HFFc6 (cell line): Measurements from ENCODE around the gene RANBP10. TPM values are rescaled to one million over a fixed set of nuclear protein-coding genes. Genes with fewer than 3 reads are reported as not detected.

Experiments
- DNase-seq: peaks from one replicate; pipeline ENCODE4 v3.0.0-alpha.2; 2018
- H3K27ac Mint-ChIP-seq: 2 replicates; pipeline ENCODE4 v1.8.0; 2020; ENCODE audit warnings: mild to moderate bottlenecking, mixed read lengths
- H3K27me3 Mint-ChIP-seq: 2 replicates; pipeline ENCODE4 v1.8.0; 2021; ENCODE audit warnings: mild to moderate bottlenecking, moderate library complexity, mixed read lengths; ENCODE audit not compliant: insufficient read depth
- H3K36me3 Mint-ChIP-seq: 2 replicates; pipeline ENCODE4 v1.8.0; 2021; ENCODE audit warnings: low read depth, mixed read lengths
- H3K4me1 Mint-ChIP-seq: 2 replicates; pipeline ENCODE4 v1.8.0; 2020; ENCODE audit warnings: low read depth, mixed read lengths
- H3K4me3 Mint-ChIP-seq: 2 replicates; pipeline ENCODE4 v1.8.0; 2020; ENCODE audit warnings: mild to moderate bottlenecking, moderate library complexity, mixed read lengths
- H3K9me3 Mint-ChIP-seq: 2 replicates; pipeline ENCODE4 v1.8.0; 2020; ENCODE audit warnings: mild to moderate bottlenecking, mixed read lengths
- total RNA-seq, 6 experiments: library from RNA; stranded (reverse); fragmentation: NEBNext Ultra II Directional; extraction: Animal tissue kit (Norgen Biotek cat#: 25700); gene quantifications; 2 replicates in 1 of 6; 3 replicates in 5 of 6; pipeline ENCODE4 v1.2.3, GENCODE V29; 2021
- TF ChIP-seq, protein P1 (sequence below): fragments of 200-600 bp; sonication (generic); IDR thresholded peaks from 2 replicates; pipeline ENCODE4 v1.5.0; 2021; ENCODE audit warnings: antibody characterized with exemption, mild to moderate bottlenecking

The RANBP10 gene
- total RNA-seq, 6 experiments from 2014 or later, result 11.5 to 15.6 (median 12.8) TPM

DNA sequence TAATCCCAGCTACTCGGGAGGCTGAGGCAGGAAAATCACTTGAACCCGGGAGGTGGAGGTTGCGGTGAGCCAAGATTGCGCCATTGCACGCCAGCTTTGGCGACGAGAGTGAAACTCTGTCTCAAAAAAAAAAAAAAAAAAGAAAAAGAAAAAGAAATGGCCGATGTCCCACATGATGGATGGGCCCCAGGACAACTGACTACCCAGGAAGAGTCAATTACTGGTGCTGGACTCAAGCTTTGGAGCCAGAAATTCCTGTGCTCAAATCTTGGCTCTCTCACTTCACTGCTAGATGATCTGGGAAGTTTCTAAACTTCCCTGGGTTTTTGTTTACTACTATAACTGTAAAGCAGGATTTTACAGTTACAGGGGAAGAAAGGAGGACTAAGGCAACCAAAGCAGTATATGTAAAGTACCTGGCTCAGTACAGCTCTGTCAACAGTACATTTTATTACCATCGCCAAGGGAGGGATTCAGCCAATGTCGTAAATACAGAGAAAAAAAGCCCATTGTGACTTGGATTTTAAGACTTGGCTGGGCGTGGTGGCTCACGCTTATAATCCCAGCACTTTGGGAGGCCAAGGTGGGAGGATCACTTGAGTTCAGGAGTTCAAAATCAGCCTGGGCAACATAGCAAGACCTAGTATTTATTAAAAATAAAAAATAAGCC, 127.9 kb downstream of the RANBP10 start:
- TF ChIP-seq, protein P1, sequence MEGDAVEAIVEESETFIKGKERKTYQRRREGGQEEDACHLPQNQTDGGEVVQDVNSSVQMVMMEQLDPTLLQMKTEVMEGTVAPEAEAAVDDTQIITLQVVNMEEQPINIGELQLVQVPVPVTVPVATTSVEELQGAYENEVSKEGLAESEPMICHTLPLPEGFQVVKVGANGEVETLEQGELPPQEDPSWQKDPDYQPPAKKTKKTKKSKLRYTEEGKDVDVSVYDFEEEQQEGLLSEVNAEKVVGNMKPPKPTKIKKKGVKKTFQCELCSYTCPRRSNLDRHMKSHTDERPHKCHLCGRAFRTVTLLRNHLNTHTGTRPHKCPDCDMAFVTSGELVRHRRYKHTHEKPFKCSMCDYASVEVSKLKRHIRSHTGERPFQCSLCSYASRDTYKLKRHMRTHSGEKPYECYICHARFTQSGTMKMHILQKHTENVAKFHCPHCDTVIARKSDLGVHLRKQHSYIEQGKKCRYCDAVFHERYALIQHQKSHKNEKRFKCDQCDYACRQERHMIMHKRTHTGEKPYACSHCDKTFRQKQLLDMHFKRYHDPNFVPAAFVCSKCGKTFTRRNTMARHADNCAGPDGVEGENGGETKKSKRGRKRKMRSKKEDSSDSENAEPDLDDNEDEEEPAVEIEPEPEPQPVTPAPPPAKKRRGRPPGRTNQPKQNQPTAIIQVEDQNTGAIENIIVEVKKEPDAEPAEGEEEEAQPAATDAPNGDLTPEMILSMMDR, result no peak
- Mint-ChIP-seq H3K36me3 (0 out of 2 replicates have a peak, but pooled peaks cover 3% of the 10 kb centered on the region), H3K27ac (no peak overlapping the region), H3K4me1 (peaks cover 4% of the 10 kb centered on the region), H3K9me3 (no peaks in the 10 kb centered on the region), H3K27me3 (no peaks in the 10 kb centered on the region), H3K4me3 (no peak overlapping the region)
- no peak for DNase-seq

DNA sequence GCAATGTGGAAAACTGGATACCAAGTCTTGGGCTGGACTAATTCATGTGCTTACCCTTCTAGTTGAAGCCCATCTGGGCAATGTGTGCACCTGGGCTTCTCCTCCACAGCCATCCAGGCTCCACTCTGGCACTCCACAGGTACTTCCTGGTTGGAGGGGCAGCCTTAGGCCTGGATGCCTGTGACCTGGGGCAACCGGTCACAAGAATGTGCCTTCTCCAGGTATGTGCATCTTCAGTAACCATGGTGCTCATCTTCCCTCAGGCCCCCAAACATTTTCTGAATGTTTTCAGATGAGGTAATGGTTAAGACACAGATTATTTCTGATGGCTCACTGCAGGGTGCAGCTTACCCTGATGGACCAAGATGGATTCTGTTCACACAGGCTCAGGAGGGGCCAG, 128.6 kb downstream of the RANBP10 start:
- Mint-ChIP-seq H3K27ac (no peak overlapping the region), H3K36me3 (no peaks in the 10 kb centered on the region), H3K27me3 (no peaks in the 10 kb centered on the region), H3K9me3 (no peaks in the 10 kb centered on the region), H3K4me1 (peaks cover 2% of the 10 kb centered on the region), H3K4me3 (no peak overlapping the region)
- no peak for DNase-seq
- TF ChIP-seq, protein P1, result no peak

DNA sequence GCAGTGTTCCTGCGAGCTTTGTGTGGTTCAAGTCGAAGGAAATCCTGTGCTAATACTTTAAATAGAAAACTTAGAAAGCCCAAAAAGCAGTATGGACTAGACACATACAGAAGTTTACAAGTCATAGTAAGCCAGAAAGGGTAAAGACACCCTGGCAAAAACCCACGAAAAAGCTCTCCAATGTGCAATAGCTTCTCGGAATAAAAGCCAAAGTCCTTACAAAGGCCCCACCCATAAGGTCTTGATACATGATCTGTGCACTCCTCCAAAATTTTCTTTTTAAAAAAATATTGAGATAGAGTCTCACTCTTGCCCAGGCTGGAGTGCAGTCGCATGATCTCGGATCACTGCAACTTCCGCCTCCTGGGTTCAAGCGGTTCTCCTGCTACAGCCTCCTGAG, 129.4 kb downstream of the RANBP10 start:
- Mint-ChIP-seq H3K9me3 (no peaks in the 10 kb centered on the region), H3K4me1 (peaks cover 8% of the 10 kb centered on the region)

DNA sequence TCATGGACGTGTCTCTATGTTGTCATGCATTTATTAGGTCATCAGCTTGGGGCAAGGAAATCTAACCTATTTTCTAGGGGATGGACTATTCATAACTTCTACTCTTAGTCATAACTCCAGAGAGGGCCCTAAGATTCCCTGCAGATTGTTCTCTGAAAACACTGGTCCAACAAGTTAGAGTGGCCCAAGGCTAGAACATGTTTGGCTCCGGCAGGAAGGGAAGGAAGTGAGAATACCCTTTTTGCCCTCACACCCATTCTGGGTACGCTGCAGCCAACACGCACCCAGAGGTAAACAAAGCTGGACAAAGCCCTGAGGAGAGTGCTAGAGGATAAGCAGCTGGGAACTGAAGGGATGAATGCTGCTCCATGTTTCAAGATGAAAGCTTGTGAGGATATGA, 129.8 kb downstream of the RANBP10 start:
- H3K9me3 Mint-ChIP-seq, result no peaks in the 10 kb centered on the region
- no peak for DNase-seq
- peaks cover 8% of the 10 kb centered on the region for H3K4me1 Mint-ChIP-seq
- H3K4me3 Mint-ChIP-seq, result no peak overlapping the region
- TF ChIP-seq, protein P1, result no peak
- H3K27ac Mint-ChIP-seq, result no peak overlapping the region
- H3K36me3 Mint-ChIP-seq, result no peaks in the 10 kb centered on the region
- H3K27me3 Mint-ChIP-seq, result no peaks in the 10 kb centered on the region

More for the DNA sequence above, 129.4 kb downstream of the RANBP10 start:
- H3K4me3 Mint-ChIP-seq, result no peak overlapping the region
- DNase-seq, result no peak
- no peaks in the 10 kb centered on the region for H3K27me3 Mint-ChIP-seq
- H3K36me3 Mint-ChIP-seq, result no peaks in the 10 kb centered on the region
- TF ChIP-seq, protein P1, result no peak
- no peak overlapping the region for H3K27ac Mint-ChIP-seq

GRCh38 chr16:67675999-67676398, 130.4 kb downstream of the RANBP10 start:
- H3K36me3 Mint-ChIP-seq, result no peaks in the 10 kb centered on the region
- no peaks in the 10 kb centered on the region for H3K27me3 Mint-ChIP-seq
- H3K4me1 Mint-ChIP-seq, result peaks cover 8% of the 10 kb centered on the region
- no peaks in the 10 kb centered on the region for H3K9me3 Mint-ChIP-seq
- TF ChIP-seq, protein P1, result no peak
- H3K4me3 Mint-ChIP-seq, result no peak overlapping the region
- H3K27ac Mint-ChIP-seq, result no peak overlapping the region
- no peak for DNase-seq

- H3K27ac Mint-ChIP-seq, result no peak overlapping the region
- TF ChIP-seq, protein P1, result no peak
- no peaks in the 10 kb centered on the region for H3K9me3 Mint-ChIP-seq
Measured at GRCh38 chr16:67675579-67675935, 130.8 kb downstream of the RANBP10 start.

More at GRCh38 chr16:67675579-67675935, 130.8 kb downstream of the RANBP10 start:
- DNase-seq, result no peak
- Mint-ChIP-seq H3K4me1 (peaks cover 8% of the 10 kb centered on the region), H3K27me3 (no peaks in the 10 kb centered on the region), H3K36me3 (no peaks in the 10 kb centered on the region), H3K4me3 (no peak overlapping the region)
